Endothelial cell of umbilical vein (primary cell): ENCODE measurements around the gene PRM1. TPM values are rescaled to one million over a fixed set of nuclear protein-coding genes. Genes with fewer than 3 reads are reported as not detected.

ENCODE experiments used
- BruUV-seq: library from RNA; stranded (reverse); fragments of 400-500 nt; replicated peaks from 2 replicates; lab custom pipeline; 2021; lab: Mats Ljungman, UMichigan
- CTCF ChIA-PET: fragments of 300-600, 350-600 bp; sonication (Branson Sonifier 250); formaldehyde crosslinking; loops from one replicate; lab custom pipeline; 2021; ENCODE audit warnings: antibody characterized with exemption, inconsistent platforms; lab: Charles Lee
- POLR2A ChIA-PET: fragments of 300-600, 350-600 bp; sonication (Branson Sonifier 250); formaldehyde crosslinking; loops from one replicate; lab custom pipeline; 2021; ENCODE audit warnings: antibody characterized with exemption, inconsistent platforms; lab: Charles Lee
- DNase-seq: peaks from one replicate; pipeline ENCODE4 v3.0.0-alpha.2; 2011; ENCODE audit warnings: low read depth, low spot score
- FAIRE-seq: peaks from 2 replicates; lab custom pipeline; 2011; peaks lifted over from hg19 to GRCh38; lab: Jason Lieb, UNC
- H2AFZ ChIP-seq: 2 replicates; pipeline ENCODE4 v1.6.0; 2012; ENCODE audit warnings: low read depth, low read length, control low read depth, inconsistent platforms
- H3K27ac ChIP-seq: 2 replicates; pipeline ENCODE4 v1.5.1; 2011; ENCODE audit warnings: low read depth, mild to moderate bottlenecking, control low read depth, low read length, moderate library complexity; ENCODE audit not compliant: insufficient read depth
- H3K27me3 ChIP-seq, 2 experiments: 2 replicates each; pipeline versions ENCODE4 v1.6.0 to v1.6.1; 2011; ENCODE audit warnings: low read length in 2 of 2, mixed read lengths in 1 of 2; ENCODE audit not compliant: control insufficient read depth in 2 of 2, insufficient read depth in 2 of 2
- H3K36me3 ChIP-seq, 2 experiments: 2 replicates in 1 of 2; 3 replicates in 1 of 2; pipeline ENCODE4 v1.5.1; 2011; ENCODE audit warnings: low read length in 2 of 2, mild to moderate bottlenecking in 1 of 2, moderate library complexity in 1 of 2; ENCODE audit not compliant: control insufficient read depth in 2 of 2, insufficient read depth in 2 of 2; ENCODE audit errors: extremely low read depth in 1 of 2
- H3K4me1 ChIP-seq: 3 replicates; pipeline ENCODE4 v1.5.1; 2011; ENCODE audit warnings: mild to moderate bottlenecking, low read length; ENCODE audit not compliant: control insufficient read depth, insufficient read depth; ENCODE audit errors: extremely low read depth
- H3K4me2 ChIP-seq: 2 replicates; pipeline ENCODE4 v1.6.1; 2011; ENCODE audit warnings: low read length, control low read depth, mixed read lengths; ENCODE audit not compliant: insufficient read depth
- H3K4me3 ChIP-seq, 3 experiments: fragments of 200-600 bp in 1 of 3; sonication (generic), shearing (Covaris generic) in 1 of 3; replicated peaks in 1 of 3; 2 replicates each; pipeline ENCODE4 v1.5.1; 2011 to 2016; ENCODE audit warnings: control low read depth in 3 of 3, low read length in 3 of 3, mild to moderate bottlenecking in 2 of 3, inconsistent platforms in 1 of 3, low read depth in 1 of 3, moderate library complexity in 1 of 3; ENCODE audit not compliant: insufficient read depth in 1 of 3
- H3K79me2 ChIP-seq: 2 replicates; pipeline ENCODE4 v1.6.0; 2012; ENCODE audit warnings: low read length, inconsistent platforms; ENCODE audit not compliant: control insufficient read depth, insufficient read depth
- H3K9ac ChIP-seq: replicated peaks from 2 replicates; pipeline ENCODE3; 2011; ENCODE audit warnings: low read length, control low read depth; ENCODE audit not compliant: insufficient read depth; ENCODE audit errors: extremely low read depth
- H3K9me1 ChIP-seq: replicated peaks from 3 replicates; pipeline ENCODE4 v1.6.0; 2011; ENCODE audit warnings: mild to moderate bottlenecking, low read length; ENCODE audit not compliant: control insufficient read depth, insufficient read depth; ENCODE audit errors: extremely low read depth
- H3K9me3 ChIP-seq: replicated peaks from 2 replicates; pipeline ENCODE4 v1.5.1; 2012; ENCODE audit warnings: low read length, inconsistent platforms; ENCODE audit not compliant: control insufficient read depth, insufficient read depth
- H4K20me1 ChIP-seq: replicated peaks from 2 replicates; pipeline ENCODE3; 2011; ENCODE audit warnings: mild to moderate bottlenecking, low read length; ENCODE audit not compliant: control insufficient read depth, insufficient read depth; ENCODE audit errors: extremely low read depth
- CTCF ChIP-seq, 2 donors: IDR thresholded peaks; 1 replicate in 1 of 2; 2 replicates in 1 of 2; pipeline ENCODE4 v1.5.1; 2011; ENCODE audit warnings: low read length in 2 of 2, mild to moderate bottlenecking in 2 of 2, moderate library complexity in 2 of 2, control low read depth in 1 of 2, inconsistent platforms in 1 of 2, low read depth in 1 of 2; ENCODE audit not compliant: insufficient read depth in 1 of 2; ENCODE audit errors: extremely low read depth in 1 of 2
- EZH2 ChIP-seq: IDR thresholded peaks from 2 replicates; pipeline ENCODE4 v1.6.1; 2012; ENCODE audit warnings: borderline replicate concordance, low read depth, mild to moderate bottlenecking, moderate library complexity, low read length, inconsistent platforms; ENCODE audit not compliant: severe bottlenecking
- FOS ChIP-seq: IDR thresholded peaks from 2 replicates; pipeline ENCODE4 v1.6.1; 2011; ENCODE audit warnings: mild to moderate bottlenecking, low read length, moderate library complexity, borderline replicate concordance; ENCODE audit not compliant: insufficient read depth
- GATA2 ChIP-seq: IDR thresholded peaks from 2 replicates; pipeline ENCODE4 v1.7.0; 2011; ENCODE audit warnings: low read depth, mild to moderate bottlenecking, moderate library complexity, mixed read lengths, low read length; ENCODE audit not compliant: insufficient read length, insufficient read depth
- JUN ChIP-seq: IDR thresholded peaks from 2 replicates; pipeline ENCODE4 v1.6.1; 2011; ENCODE audit warnings: borderline replicate concordance, low read depth; ENCODE audit not compliant: insufficient read length, insufficient read depth
- MAX ChIP-seq: IDR thresholded peaks from 2 replicates; pipeline ENCODE4 v1.6.1; 2011; ENCODE audit not compliant: insufficient read depth, insufficient read length
- MYC ChIP-seq: IDR thresholded peaks from one replicate; pipeline ENCODE4 v1.6.1; 2011; ENCODE audit warnings: mild to moderate bottlenecking, low read depth, low read length
- POLR2A ChIP-seq: IDR thresholded peaks from 2 replicates; pipeline ENCODE4 v1.6.1; 2012; ENCODE audit warnings: low read depth, mild to moderate bottlenecking, control low read depth, low read length
- POLR2AphosphoS5 ChIP-seq: IDR thresholded peaks from 2 replicates; pipeline ENCODE4 v1.6.1; 2012; ENCODE audit warnings: low read depth, mild to moderate bottlenecking, control low read depth, low read length, moderate library complexity; ENCODE audit not compliant: insufficient read depth
- dilution Hi-C: fragments of 300-500 bp; cut with MboI; formaldehyde crosslinking; loops from one replicate; pipeline ENCODE4 v1.15.0; 2019; ENCODE audit warnings: low sequenced_read_pairs; ENCODE audit not compliant: extremely low pct_ligation_motif_present
- intact Hi-C: fragments of 100-400 bp; cut with micrococcal nuclease; formaldehyde crosslinking; loops from one replicate; pipeline ENCODE4 v1.10.0; 2022
- polyA plus RNA-seq, 4 experiments: library from polyadenylated mRNA; depleted of rRNA in 3 of 4; stranded (reverse) in 3 of 4; unstranded in 1 of 4; fragments of >200 nt; gene quantifications; 2 replicates each; pipeline versions ENCODE4 v1.2.1 to v1.2.3, GENCODE V29; 2011 to 2012; ENCODE audit warnings: missing spikeins in 1 of 4
- total RNA-seq: library from RNA; stranded (reverse); gene quantifications from 2 replicates; pipeline ENCODE4 v1.2.3, GENCODE V29; 2021

Gene PRM1
- total and polyA plus RNA-seq, 2 donors (not counting 3 experiments of a cell fraction or from before 2014, with no cell fraction given): not detected

- CTCF ChIA-PET: no interaction called here
- peaks cover 3 to 5% of the 10 kb centered on the region in 2 experiments for H3K27me3 ChIP-seq
- H3K4me3 ChIP-seq: no peak overlapping the region
- dilution Hi-C loops: no loop called here
- TF ChIP-seq EZH2 (no peak), MAX (no peak), MYC (no peak), POLR2AphosphoS5 (no peak), CTCF (IDR thresholded peaks at IDR 0.05; ENCODE audit: extremely low read depth in 1 of 2, insufficient read depth in 1 of 2, low read depth in 1 of 2, low read length in 2 of 2) (no peak), GATA2 (no peak), JUN (no peak), POLR2A (no peak), FOS (no peak)
- H2AFZ ChIP-seq: no peak overlapping the region
- H3K9me1 ChIP-seq: no peaks in the 10 kb centered on the region
- DNase-seq: no peak
- no peak overlapping the region for H3K4me2 ChIP-seq
- POLR2A ChIA-PET: no interaction called here
- no peaks in the 10 kb centered on the region for H3K4me1 ChIP-seq
- intact Hi-C loops: no loop called here
- no peaks in the 10 kb centered on the region for H3K36me3 ChIP-seq
- no peak for FAIRE-seq
- no peak overlapping the region for H3K27ac ChIP-seq
- H3K79me2 ChIP-seq: no peaks in the 10 kb centered on the region
- no peaks in the 10 kb centered on the region for H4K20me1 ChIP-seq
- H3K9me3 ChIP-seq: no peaks in the 10 kb centered on the region
- H3K9ac ChIP-seq: no peak overlapping the region
- BruUV-seq: no TSS peak
Measured at GRCh38 chr16:11285842-11286241, 4.7 kb upstream of the PRM1 start.
